Measurements from ENCODE around the gene IRF8.

GRCh38 chr16:85878407-85878806, 20.6 kb upstream of the IRF8 start:
- TF ChIP-seq POLR2A (IDR thresholded peaks at IDR 0.05; ENCODE audit: low read length) (no peak), GATA1 (IDR thresholded peaks at IDR 0.05; ENCODE audit: low read depth, low read length) (no peak)

All from erythroblast (primary cell).